Measurements from ENCODE around the gene TSKS.

DNA sequence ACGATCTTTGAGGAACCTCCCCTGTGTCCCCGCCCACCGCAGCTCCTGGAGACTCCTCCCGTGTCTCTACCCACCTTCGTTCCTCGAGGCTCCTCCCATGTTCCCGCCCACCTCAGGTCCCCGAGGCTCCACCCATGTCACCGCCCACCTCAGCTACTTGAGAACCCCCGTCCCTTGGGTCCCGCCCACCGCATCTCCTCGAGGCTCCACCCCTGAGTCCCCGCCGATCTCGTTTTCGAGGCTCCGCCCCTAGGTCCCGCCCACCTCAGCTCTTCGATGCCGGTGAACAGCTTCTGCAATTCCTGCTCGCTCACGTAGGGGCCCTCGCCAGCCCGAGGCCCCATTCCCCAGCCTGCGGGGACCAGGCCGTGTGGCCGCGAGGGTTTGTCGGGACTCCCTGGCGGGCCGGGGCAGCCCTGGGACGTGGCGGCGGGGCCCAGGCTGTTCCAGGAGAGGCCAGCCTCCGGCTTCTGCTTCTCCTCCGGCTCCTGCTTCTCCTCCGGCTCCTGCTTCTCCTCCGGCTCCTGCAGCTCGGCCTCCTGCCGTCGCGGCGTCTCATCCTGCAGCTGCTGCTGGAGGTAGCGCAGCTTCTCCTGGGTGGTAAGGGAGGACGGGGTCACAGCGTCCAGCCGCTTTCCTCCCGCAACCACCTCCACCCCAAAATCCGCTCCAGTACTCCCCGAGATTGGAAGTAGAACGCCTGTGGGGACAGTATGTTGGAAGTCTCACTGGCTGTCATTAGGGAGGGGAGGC is 16.7 kb downstream of the TSKS start:
- no peak for TF ChIP-seq POLR2A (IDR thresholded peaks at IDR 0.05)
- TF ChIP-seq, protein P1, sequence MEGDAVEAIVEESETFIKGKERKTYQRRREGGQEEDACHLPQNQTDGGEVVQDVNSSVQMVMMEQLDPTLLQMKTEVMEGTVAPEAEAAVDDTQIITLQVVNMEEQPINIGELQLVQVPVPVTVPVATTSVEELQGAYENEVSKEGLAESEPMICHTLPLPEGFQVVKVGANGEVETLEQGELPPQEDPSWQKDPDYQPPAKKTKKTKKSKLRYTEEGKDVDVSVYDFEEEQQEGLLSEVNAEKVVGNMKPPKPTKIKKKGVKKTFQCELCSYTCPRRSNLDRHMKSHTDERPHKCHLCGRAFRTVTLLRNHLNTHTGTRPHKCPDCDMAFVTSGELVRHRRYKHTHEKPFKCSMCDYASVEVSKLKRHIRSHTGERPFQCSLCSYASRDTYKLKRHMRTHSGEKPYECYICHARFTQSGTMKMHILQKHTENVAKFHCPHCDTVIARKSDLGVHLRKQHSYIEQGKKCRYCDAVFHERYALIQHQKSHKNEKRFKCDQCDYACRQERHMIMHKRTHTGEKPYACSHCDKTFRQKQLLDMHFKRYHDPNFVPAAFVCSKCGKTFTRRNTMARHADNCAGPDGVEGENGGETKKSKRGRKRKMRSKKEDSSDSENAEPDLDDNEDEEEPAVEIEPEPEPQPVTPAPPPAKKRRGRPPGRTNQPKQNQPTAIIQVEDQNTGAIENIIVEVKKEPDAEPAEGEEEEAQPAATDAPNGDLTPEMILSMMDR (IDR thresholded peaks at IDR 0.05), result no peak

All from sigmoid colon (tissue), 3 donors.